ENCODE results near the gene NOTCH1. TPM values are rescaled to one million over a fixed set of nuclear protein-coding genes. Genes with fewer than 3 reads are reported as not detected.

The NOTCH1 gene
- total RNA-seq, 1 donor from 2014 or later = 70.2 TPM

DNA sequence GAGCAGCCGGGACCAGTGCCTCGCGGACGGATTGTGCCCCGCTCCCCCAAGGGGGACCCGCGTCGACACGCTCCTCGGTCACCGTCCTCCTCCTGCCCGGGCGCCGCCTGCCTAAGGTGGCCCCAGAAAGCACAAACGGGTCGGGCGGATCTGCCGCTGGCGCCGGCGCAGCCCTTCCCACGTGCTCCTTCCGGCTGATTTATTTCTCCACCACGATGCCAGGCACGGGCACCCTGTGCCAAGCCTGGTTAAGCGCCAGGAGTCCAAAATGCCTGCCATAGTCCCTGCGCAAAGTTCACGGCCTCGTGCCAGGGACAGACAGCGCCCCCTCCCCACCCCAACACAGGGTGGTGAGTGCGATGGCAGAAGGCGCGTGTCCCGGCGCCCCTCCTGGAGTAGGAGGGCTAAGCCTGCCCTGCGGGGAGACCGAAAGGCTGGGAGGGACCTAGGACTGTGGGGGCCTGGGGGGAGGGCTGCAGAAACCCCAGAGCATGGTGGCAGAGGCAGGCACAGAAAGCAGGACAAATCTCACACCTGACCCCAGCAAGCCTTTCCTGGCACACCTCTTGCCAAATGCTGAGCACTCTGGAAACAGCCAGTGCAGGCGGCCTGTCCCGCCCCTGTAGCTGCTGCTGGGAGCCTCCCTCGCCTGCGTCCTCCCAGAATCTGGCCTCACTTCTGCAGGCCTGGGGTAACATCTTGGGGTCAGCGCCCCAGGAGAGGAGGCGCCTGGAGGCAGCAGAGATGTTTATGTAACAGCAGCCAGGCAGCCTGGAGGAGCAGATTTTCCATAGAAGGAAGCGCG lies 1.1 kb upstream of the NOTCH1 start:
- no peak for DNase-seq (ENCODE audit: low read depth in 2 of 2)

DNA sequence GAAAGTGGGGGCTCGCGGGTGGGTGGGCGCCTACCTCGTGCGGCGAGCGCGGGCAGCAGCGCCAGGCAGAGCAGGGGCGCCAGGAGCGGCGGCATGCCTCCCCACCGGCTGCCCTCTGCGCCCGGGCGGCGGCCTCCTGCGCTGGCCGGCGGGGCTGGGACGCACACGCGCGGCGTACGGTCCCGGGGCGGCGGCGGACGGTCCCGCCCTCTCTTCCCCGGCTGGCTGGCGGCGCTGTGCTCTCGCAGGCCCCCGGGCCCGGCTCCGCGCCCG lies 220 bp downstream of the NOTCH1 start:
- DNase-seq (ENCODE audit: low read depth in 2 of 2) = no peak

DNA sequence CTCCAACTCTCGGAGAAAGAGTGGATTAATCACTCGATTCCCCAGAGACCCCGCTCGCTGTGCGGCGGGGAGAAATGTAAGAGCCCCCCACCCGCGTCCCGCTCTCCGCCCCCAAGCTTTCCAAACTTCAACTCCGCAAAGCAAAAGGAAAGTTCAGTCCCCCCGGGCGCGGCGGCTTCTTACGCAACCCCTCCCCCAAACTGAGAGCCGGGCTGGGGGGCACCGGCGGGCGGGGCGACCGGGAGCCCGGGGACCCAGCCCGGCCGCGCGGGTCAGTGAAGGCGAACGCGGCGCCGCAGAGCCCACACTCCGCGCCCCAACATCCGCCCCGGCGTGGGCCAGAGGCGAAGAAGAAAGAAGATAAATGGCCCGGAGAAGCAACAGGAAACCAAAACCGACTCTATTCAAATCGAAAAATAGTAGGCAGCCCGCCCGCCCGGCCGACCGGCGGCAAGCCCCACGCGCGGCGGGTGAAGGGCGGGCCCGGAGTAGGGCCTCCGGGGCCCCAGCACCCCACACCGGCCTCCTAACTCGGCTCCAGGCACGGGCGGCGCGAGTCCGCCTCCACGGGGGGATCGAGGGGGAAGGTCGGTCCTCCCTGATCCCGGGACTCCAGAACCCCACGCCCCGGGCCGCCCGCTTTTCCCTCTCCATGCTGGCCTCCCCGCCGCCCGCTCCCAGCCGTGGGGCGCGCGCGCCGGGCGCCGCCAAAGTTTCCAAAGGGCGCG lies 720 bp downstream of the NOTCH1 start:
- no peak for DNase-seq (ENCODE audit: low read depth in 2 of 2)

DNA sequence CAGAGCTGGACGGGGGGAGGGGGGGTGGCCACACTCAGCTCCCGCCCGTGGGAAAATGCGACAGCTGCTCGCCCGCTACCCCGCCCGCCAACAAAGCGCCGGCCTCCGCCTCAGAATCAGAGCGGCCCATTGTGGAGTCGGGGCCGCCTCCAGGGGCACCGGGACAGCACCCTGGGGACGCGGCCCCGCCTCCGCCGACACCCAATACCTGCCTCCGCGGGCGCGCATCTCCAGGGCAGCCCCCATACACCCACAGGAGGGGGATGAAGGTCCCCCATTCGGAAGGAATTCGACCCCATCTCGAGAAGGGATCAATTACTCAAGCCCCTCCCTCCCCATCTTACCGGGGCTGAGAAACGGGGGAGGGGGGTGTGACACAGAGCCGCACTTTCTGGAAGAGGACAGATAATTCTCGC lies 1.3 kb downstream of the NOTCH1 start:
- peak in 1 of 2 donors; percentile 74 for DNase-seq (ENCODE audit: low read depth in 2 of 2)

DNA sequence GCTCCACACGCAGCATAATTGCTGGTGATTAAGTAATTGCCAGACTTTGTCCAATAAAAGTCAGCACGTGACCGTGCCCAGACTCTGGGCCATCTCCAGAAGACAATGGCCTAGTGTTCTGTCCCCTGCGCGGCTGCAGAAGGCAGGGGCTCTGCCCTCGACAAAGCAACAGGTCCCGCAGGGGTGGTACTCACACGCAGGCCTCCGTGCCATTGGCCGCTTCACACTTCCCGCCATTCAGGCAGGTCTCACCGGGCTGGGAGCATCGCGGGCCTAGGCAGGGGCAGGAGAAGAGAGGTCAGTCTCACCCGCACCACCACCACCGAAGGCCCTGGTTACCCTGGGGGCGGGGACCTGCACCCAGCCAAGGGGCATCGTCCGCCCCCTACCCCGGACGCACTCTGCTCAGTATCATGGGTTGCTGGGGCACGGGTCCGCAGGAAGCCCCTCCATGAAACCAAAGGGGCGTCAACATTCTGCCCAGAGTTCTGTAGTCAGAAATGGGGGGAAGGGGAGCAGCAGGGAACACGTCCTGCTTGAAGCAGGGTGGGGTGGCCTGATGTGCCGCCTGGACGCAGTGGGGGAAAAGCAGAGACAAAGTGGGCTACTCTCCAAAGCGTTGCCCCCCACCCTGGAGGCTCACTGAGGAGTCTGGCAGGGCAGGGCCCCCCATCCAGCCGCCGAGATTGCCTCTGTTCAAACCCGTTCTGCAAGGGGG lies 1.9 kb downstream of the NOTCH1 start:
- DNase-seq (ENCODE audit: low read depth in 2 of 2) = peak in 1 of 2 donors; percentile 63

DNA sequence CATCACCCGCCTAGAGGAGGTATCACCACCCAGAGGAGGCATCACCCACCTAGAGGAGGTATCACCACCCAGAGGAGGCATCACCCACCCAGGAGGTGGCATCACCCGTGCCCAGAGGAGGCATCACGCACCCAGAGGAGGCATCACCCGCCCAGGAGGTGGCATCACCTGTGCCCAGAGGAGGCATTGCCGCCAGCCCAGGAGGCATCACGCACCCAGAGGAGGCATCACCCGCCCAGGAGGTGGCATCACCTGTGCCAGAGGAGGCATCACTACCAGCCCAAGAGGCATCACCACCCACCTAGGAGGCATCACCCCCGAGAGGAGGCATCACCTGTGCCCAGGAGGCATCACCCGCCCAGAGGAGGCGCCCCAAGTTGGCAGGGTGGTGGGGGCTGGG lies 2.6 kb downstream of the NOTCH1 start:
- no peak for DNase-seq (ENCODE audit: low read depth in 2 of 2)

DNA sequence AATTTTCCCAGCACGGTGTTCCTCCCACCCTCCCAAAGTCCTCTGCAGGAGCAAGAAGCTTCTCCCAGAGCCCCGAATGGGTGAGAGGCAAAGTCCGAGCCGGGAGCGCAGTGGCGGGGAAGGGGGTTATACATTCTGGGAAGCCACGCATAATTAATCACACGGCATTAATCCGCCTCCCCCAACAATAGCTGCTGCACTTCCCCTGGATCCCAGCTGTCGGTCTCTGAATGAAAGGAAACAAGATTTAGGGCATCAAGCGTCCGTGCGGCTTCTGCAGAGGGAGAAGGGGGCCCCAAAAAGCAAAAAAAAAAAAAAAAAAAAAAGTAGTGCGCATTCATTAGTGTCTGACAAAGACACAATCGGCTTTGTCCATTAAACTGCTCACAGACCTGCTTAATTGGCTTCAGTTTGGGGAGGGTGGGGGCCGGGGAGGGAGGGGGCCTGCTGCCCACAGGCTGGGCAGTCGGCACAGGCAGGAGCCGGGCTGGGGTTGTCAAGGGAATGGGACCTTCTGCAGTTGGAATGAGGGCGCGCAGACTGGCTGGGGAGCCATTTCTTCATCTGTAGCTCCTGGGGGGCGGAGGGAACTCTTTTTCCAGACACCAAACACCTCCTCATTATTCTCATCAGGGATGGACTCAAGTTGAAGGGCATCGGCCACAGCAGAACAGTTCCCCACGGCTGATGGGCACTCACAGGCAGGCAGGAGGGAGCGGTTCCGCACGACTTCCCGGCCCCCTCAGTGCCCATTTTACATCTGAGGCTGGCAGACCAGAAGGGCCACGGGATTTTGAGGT lies 3.4 kb downstream of the NOTCH1 start:
- DNase-seq (ENCODE audit: low read depth in 2 of 2) = no peak

DNA sequence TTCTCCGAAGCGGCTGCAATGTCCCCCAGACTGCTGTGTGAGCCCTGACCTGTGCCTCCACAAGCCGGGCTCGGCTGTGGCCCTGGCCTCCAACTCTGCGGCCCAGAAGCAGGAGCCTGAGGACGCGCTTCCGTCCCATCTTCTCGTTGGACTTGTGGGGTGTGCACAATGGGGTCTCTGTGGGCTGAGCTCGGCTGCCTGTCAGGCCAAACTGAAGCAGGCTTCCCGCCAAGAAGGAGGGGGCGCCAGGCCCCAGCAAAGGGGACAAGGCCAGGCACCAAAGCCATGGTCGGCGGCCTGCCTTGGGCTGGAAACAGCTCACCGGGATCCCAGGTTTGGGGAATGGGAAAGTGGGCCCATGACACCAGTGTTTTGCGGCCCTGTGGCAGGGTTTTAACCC lies 4.1 kb downstream of the NOTCH1 start:
- no peak for DNase-seq (ENCODE audit: low read depth in 2 of 2)

DNA sequence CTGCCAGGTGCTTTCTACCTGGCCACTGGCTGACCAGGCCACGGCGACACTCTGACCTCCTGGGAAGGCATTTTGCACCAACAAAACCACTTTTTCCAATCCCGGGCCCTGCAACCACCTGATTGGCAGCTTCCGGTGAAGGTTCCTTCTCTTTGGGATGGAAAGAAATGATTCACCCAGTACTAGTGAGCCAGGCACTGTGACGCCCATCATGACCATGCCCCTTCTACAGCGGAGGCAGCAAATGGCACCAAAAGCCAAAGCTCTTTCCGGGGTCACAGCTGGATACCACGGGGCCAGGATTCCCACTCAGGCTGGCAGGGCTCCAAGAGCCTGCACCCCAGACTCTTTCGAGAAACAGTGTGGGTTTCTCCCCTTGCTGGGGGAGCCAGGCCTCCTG lies 4.7 kb downstream of the NOTCH1 start:
- DNase-seq (ENCODE audit: low read depth in 2 of 2) = peak in 1 of 2 donors; percentile 64

DNA sequence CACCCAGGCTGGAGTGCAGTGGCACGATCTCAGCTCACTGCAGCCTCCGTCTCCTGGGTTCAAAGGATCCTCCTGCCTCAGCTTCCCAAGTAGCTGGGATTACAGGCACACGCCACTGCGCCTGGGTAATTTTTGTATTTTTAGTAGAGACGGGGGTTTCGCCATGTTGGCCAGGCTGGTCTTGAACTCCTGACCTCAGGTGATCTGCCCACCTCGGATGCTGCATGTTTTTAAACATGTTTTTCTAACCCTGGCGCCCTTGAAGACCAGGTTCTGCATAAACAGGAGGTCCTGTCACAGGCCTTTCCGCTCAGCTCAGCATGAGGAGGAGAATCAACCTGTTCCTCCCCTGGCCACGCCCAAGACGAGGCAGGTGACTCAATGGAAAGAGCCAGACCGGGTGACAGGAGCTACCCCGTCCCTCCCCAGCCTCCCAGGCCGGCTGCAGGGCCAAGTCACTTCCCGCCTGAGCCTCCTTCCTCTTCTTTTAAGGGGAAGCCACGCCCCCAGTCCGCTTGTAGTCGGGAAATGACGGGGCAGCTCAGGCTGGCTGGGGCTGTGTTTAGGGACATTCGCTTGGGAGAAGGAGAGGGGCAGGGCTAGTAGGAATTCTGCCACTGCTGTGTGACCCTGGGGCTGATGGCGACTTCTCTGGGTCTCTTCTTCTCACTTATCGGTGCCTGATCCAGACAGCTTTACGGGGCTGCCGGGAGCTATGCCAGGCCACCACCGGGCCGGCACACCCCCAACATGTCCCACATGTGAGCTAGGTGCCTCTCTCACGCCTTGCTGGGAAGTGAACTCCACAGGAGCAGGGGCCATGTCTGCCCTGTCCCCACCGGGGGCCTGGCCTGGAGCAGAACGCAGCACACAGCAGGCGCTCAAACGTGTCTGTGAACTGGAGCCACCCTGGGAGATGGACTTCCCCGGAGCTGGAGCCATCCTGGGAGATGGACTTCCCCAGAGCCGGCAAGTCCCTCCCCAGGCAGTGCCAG lies 6.1 kb downstream of the NOTCH1 start:
- peak; percentile 98 to 99 for DNase-seq (ENCODE audit: low read depth in 2 of 2)

DNA sequence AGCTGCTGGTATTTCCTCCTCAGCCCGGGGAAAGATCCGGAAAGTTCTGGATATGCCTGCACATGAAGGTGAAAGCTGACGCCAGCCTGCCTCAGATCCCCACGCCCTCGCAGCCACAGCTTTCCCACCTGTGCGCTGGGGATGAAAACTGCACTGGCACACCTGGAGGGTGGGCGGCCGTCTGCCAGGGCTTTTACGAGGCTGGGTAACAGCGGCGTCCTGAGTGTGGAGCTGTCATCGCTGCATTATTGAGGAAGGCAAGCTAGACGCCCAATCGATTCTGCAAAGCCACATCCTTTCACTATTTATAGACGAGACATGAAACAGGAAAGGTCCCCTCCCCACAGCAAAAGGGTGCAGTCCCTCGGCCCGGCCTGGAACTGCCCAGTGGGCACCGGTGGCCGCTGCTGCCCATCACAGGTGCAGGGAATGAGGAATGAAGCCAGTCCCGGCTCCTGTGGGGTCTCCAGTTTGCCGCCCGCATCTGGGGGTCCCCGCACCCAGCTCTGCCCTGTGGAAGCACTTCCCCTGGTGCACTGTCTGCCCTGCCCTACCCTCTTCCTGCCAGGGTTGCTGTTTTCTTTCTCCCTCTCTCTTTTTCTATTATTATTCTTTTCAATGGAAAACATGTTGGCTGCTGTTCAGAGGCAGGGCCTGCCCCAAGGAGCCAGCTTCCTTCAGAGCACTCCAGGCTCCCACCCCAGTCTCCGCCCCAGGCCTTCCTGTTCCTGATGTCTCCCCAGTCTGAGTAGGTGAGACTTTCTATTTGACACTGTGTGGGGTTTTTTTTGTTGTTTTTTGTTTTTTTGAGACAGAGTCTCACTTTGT lies 7.0 kb downstream of the NOTCH1 start:
- peak in 1 of 2 donors; percentile 86 for DNase-seq (ENCODE audit: low read depth in 2 of 2)

DNA sequence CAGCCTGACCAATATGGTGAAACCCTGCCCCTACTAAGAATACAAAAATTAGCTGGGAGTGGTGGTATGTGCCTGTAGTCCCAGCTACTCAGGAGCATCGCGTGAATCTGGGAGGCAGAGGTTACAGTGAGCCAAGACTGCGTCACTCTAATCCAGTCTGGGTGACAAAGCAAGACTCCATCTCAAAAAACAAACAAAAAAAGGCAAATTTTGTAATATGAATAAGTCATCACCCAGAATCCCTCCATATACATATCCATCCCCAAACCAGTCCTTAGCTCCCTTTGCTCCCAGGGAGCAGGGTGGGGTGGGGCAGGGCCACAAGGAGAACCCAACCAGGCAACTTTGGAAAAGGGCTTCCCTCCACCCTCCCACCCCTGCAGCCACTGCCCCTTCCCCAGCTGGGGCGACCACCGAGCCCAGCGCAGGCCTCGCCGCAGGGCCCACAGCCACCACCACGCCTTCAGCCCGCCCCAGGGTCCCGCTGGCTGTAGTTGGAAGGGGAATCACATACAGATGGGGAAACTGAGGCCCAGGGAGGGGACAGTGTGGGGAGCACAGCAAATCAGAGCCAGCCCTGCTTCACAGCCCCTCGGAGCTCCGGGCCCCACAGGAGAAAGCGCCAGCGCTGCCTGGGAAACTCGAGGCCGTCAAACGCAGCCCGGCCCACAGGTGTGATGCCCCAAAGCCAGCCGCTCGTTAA lies 7.8 kb downstream of the NOTCH1 start:
- DNase-seq (ENCODE audit: low read depth in 2 of 2) = no peak

DNA sequence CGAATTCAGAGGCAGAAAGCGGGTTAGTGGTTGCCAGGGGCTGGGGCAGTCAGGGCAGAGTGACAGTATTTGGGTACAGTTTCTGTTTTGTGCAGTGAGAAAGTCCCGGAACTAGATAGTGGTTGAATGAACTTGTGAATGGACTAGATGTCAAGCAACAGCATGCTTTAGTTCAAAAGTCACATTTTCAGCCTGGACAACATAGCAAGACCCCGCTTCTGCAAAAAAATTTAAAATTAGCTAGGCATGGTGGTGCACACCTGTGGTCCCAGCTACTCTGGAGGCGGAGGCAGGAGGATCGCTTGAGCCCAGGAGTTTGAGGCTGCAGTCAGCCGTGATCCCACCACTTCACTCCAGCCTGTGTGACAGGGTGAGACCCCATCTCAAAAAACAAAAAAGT lies 8.4 kb downstream of the NOTCH1 start:
- no peak for DNase-seq (ENCODE audit: low read depth in 2 of 2)

DNA sequence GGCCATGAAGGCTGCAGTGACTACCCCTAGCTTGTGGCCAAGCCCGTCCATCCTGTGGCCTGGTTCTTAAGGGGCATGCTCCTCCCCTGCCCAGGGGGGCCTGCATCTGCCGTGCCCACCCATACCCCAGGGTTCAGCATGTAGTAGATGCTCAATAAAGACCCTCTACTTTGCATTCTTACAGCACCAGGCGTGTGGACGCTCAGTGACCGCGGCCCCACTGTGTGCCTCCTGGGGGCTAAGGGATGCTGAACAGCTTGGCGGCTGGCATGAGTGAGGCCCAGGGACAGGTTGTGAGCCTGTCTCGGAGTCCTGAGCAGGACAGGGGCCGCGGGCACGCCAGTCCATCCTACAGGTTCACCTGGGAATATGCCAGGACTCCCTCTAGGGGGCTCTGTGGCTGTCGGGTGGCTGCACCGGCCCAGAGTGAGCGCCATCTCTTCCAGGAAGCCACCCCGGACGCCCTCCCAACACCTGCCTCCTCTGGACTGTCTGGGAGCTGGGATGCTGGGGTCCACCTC lies 9.1 kb downstream of the NOTCH1 start:
- DNase-seq (ENCODE audit: low read depth in 2 of 2) = no peak

DNA sequence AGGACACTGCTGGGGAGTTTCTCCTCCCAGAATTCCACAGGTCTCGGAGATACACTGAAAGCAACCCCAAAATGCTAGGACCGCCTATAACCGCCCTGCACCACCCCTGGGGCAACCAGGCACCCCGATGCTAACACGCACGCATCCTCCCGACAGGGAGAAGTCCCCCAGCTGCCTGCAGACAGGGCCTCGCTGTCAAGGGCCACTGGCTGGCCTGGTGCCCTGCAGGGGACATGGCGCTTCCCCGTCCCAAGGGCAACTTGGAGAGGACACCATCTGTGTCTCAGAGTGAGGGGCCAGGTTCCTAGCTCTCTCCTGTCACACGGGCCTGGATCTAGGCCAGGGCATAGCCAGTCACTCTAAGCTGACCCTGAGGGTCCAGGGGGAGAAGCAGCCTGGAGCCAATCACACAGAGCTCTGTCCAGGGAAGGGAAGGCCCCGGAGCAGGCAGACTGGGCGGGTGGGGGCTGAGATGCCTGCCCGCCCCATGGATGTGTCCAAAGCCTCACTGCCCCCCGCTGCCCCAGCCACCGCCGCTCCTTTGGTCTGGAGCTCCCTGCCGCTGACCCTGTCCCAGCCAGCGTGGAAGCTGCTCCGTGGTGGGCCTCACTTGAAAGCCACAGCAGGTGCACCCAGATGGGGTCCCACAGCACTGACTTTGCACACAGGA lies 9.7 kb downstream of the NOTCH1 start:
- DNase-seq (ENCODE audit: low read depth in 2 of 2) = no peak

DNA sequence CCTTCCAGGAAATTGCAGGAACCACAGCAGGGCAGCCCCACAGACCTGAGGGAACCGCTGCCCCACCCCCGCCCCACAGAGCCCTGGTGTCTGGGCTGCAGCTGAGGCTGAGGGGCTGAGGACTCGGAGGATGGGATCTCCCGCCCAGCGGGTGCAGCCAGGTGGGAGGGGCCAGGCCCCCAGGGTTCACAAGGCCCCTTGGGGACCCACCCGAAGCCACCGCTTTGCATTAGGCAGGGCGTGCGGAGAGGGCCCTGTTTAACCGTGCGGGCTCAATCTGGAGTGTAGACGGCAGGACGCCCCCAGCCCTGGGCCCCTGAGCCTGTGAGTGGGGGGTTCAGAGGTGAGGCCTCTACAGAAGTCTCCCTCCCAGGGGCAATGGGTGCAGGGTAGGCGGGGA lies 10.8 kb downstream of the NOTCH1 start:
- DNase-seq (ENCODE audit: low read depth in 2 of 2) = no peak

DNA sequence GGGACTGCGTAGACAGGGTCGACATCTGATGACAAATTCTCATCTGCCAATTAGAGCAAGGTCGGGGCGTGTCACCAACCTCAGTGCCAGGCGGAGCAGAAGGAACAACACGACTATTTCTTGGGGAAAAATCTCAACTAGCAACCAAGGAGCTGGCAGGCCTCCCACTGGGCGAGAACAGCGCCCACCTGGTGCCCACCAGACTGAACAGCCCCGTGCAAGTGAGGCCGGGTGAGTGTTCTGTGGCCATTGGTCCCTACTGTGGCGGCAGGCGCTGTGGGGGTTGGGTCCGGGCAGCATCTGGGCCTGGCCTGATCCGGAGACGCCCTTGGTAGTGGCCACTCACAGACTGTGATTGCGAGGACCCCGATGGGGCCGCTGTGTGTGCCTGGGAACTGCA lies 11.5 kb downstream of the NOTCH1 start:
- DNase-seq (ENCODE audit: low read depth in 2 of 2) = no peak

DNA sequence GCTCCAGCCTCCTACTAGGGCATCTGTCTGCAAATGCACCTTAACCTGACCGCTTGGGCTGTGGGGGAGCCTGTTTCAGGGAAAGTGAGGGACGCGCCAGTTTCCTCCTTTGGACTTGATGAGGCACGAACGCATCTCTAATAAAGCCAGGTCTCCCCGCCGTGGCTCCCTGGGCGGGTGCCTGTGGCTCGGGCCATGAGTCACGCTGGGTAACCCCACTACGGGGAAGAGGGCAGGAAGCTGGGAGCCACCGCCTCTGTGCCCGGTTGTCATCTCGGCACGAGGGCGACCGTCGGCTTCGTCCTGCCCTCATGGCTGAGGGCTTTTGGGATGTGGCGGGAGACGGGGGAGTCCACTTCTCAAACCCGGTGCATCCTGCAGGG lies 12.1 kb downstream of the NOTCH1 start:
- DNase-seq (ENCODE audit: low read depth in 2 of 2) = peak in 1 of 2 donors; percentile 58
